ENCODE measurements around the gene GET3.

DNA sequence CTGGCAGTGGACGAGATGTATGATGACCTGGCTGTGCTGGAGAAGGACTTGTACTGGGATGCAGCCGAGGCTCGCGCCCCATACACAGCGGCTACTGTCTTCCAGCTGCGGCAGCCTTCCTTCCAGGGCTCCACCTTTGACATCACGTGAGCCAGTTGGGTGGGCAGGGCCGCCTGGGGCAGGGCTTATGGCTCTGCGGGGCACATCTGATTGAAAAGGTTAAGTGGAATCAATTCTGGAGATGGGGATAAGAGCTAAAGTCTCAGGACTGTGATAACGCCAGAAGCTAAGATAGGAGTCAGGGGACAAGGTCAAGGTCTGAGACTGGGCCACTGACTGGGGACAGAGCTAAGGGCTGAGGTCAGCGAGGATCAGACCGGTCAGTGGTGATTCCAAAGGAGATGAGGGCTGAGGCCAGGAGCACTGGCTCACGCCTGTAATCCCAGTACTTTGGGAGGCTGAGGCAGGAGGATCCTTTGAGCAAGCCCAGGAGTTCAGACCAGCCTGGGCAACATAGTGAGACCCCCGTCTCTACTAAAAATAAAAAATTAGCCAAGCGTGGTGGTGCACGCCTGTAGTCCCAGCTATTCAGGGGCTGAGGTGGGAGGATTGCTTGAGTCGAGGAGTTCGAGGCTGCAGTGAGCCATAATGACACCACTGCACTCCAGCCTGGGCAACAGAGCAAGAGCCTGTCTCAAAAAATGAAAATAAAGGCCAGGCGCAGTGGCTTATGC is 19.0 kb downstream of the GET3 start:
- TF ChIP-seq, protein P1, sequence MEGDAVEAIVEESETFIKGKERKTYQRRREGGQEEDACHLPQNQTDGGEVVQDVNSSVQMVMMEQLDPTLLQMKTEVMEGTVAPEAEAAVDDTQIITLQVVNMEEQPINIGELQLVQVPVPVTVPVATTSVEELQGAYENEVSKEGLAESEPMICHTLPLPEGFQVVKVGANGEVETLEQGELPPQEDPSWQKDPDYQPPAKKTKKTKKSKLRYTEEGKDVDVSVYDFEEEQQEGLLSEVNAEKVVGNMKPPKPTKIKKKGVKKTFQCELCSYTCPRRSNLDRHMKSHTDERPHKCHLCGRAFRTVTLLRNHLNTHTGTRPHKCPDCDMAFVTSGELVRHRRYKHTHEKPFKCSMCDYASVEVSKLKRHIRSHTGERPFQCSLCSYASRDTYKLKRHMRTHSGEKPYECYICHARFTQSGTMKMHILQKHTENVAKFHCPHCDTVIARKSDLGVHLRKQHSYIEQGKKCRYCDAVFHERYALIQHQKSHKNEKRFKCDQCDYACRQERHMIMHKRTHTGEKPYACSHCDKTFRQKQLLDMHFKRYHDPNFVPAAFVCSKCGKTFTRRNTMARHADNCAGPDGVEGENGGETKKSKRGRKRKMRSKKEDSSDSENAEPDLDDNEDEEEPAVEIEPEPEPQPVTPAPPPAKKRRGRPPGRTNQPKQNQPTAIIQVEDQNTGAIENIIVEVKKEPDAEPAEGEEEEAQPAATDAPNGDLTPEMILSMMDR (IDR thresholded peaks at IDR 0.05 in 4 of 5, conservative IDR thresholded peaks at IDR 0.05 in 1 of 5): no peak
- TF ChIP-seq POLR2A (IDR thresholded peaks at IDR 0.05): no peak
